Stimulated activated CD8-positive, alpha-beta memory T cell treated with anti-CD3 and anti-CD28 coated beads, Interleukin-12 subunit alpha, Interleukin-12 subunit beta, amount 100 ng/mL, for 1 hour (primary cell): ENCODE measurements around the gene BAIAP2.

ENCODE experiments used
- DNase-seq: peaks from one replicate; pipeline ENCODE4 v3.0.0-alpha.2; 2020; ENCODE audit warnings: low read depth

Gene BAIAP2, protein sequence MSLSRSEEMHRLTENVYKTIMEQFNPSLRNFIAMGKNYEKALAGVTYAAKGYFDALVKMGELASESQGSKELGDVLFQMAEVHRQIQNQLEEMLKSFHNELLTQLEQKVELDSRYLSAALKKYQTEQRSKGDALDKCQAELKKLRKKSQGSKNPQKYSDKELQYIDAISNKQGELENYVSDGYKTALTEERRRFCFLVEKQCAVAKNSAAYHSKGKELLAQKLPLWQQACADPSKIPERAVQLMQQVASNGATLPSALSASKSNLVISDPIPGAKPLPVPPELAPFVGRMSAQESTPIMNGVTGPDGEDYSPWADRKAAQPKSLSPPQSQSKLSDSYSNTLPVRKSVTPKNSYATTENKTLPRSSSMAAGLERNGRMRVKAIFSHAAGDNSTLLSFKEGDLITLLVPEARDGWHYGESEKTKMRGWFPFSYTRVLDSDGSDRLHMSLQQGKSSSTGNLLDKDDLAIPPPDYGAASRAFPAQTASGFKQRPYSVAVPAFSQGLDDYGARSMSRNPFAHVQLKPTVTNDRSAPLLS

DNA sequence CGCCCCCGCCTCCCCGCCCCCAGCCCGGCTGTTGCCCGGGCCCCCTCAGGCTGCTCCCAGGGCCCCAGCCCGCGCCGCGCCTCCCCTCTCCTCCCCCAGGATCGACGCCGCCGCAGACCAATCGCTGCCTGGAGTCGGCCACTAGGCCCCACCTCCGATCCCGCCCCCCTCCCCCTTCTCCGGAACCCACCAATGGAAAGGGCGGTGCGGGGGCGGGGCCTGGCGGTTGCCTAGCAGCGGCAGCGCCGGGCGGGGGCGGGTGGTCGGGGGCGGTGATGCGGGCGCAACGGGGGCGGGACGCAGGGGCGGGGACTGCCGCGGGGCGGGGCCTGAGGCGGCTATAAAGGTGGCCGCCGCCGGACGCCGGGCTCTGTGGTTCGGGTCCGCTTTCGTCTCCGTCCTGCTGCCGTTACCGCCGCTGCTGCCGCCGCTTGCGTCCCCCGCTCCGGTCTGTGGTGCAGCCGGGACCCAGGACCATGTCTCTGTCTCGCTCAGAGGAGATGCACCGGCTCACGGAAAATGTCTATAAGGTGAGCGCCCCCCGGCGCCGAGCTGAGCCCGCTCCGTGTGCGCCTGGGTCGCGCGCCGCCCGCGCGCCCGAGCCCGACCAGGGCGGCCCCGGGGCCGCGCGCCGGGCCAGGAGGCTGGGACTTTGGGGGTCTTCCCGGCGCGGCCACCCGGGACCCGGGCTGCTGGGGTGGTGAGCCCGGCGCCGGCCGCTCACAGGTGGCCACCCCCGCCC is at the start of gene BAIAP2:
Gene BAIAP2 (plus strand): TSS at position 373 of the 742 bp plus-strand sequence. CDS start 104 bp downstream, at position 477.
- DNase-seq, result peak; percentile 98

DNA sequence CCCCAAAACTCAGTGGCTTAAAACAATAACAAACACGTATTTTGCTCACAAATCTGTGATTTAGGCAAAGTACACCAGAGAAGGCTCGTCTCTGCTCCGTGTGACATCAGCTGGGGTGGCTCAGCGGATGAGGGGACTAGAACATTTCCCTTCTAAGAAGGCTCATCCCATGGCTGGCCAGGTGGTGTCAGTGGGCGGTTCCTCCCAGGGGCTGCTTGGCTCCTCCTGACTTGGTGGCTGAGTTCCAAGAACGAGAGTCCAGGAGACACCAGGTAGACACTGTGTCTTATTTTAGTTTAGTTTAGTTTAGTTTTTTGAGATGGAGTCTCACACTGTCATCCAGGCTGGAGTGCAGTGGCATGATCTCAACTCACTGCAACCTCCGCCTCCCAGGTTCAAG is 48.9 kb upstream of the BAIAP2 start:
- DNase-seq, result no peak

GRCh38 chr17:80986816-80987475 is 48.0 kb upstream of the BAIAP2 start:
- DNase-seq, result no peak

- no peak for DNase-seq
These were observed 47.0 kb upstream of the BAIAP2 start for GRCh38 chr17:80987941-80988461.

DNA sequence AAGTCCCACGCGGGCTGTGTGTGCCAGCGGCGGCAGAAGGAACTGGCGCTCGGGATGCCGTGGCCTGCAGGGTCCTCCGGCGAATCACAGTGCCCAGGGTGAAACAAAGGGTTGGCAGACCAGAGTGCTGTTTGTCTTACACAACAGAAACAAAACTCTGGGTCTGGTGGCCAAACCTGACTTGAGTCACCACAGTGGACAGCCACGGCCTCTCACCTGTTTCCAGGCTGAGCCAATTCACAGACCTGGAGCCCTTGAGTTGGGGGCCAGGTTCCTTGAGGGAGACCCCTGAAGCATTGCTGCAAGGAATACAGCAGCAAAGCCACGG is 45.4 kb upstream of the BAIAP2 start:
- DNase-seq, result no peak

GRCh38 chr17:80990921-80991644 is 43.9 kb upstream of the BAIAP2 start:
- no peak for DNase-seq

DNA sequence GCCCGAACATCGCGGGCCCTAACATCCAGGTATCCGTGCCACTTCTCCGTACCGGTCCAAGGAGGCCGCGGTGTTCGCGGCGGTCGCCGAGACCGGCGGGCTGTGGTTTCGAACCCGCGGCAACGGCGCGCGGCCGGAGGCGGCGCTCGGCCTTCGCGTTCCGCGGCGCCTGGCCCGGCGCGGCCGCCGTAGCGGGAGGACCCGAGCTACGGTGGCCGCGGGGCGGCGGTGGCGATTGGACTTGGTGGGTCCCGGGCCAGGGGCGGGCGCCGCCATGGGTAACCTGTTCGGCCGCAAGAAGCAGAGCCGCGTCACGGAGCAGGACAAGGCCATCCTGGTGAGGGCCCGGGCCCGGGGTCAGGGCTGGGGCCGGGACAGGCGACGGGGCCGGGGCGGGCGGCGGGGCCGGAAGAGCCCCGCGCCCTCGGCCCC is 43.3 kb upstream of the BAIAP2 start, which contains the start of gene CHMP6:
Gene CHMP6 (plus strand): TSS at position 197 of the 432 bp plus-strand sequence. CDS start 78 bp downstream, at position 275.
- DNase-seq, result peak; percentile 48

DNA sequence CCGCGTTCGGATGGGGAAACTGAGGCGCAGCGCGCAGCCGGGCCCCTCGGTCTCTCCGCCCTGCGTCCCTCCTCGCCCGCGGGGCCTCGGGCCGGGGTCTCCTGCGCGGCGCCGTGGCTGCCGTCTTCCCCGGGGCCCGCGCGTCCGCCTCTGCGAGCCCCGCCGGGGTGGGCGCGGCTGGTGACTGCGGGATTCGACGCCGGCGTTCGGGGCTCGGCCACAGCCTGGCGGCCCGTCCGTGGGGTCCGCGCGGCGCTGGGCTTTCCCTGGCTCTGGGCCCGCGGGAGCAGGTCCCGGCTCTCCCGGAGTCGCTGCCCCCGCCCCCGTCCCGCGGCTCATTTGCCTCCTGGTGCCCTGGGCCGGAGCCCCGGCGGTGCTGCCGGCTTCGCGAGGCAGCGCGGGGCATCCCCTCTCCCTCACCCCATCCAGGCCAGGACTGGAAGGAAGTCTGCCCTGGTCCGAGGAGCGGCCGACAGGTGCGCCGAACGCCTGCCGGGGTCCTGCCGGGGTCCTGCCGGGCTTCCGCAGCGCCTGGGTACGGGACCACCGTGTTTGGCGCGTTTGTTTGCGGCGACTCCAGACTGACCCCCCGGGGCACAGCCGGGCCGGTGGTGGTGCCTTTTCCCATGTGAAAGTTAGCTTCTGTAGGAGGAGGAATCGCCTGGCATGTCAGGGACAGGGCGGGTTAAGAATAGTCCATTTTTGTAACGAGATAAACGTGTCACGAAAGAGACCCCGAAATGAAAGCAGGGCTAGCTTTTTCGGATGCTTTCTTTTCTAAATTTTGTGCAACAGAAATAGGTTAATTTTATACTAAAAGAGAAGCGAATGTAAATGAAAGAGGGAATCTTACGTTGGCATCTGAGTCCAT is 42.6 kb upstream of the BAIAP2 start:
- no peak for DNase-seq

- no peak for DNase-seq
These were observed 41.9 kb upstream of the BAIAP2 start for GRCh38 chr17:80992948-80993624.

GRCh38 chr17:80995131-80995530 is 39.8 kb upstream of the BAIAP2 start:
- DNase-seq, result no peak

- DNase-seq, result no peak
These were observed 38.3 kb upstream of the BAIAP2 start for GRCh38 chr17:80996422-80997305.

- DNase-seq, result no peak
These were observed 37.4 kb upstream of the BAIAP2 start for GRCh38 chr17:80997424-80998117.

DNA sequence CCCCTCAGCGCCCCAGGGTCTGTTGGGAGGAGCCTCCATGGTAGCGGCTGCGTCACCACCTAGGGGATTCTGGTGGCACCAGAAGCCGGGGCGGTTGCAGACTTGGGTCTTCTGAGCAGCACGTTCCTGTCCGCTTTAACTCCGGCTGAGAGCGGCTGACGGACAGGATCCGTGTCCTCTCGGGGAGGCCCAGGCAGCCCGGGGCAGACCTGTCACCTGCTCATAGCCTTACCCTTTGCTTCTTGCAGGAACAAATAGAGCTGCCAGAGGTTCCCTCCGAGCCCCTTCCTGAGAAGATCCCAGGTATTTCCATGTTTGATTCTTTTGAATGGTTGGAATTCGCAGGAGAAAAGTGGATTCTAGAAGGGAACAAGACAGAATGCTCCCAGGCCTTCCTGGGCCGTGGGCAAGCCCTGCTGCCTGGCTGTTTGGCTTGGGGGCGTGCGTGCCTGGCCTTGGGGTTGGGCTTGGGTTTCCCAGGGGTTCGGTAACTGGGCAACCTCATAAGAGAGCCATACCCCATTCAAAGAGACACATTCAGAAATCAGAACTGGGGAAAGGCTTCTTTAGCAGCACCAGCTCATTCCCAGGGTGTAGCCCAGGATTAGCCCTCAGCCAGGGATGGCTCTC is 36.7 kb upstream of the BAIAP2 start:
- no peak for DNase-seq

DNA sequence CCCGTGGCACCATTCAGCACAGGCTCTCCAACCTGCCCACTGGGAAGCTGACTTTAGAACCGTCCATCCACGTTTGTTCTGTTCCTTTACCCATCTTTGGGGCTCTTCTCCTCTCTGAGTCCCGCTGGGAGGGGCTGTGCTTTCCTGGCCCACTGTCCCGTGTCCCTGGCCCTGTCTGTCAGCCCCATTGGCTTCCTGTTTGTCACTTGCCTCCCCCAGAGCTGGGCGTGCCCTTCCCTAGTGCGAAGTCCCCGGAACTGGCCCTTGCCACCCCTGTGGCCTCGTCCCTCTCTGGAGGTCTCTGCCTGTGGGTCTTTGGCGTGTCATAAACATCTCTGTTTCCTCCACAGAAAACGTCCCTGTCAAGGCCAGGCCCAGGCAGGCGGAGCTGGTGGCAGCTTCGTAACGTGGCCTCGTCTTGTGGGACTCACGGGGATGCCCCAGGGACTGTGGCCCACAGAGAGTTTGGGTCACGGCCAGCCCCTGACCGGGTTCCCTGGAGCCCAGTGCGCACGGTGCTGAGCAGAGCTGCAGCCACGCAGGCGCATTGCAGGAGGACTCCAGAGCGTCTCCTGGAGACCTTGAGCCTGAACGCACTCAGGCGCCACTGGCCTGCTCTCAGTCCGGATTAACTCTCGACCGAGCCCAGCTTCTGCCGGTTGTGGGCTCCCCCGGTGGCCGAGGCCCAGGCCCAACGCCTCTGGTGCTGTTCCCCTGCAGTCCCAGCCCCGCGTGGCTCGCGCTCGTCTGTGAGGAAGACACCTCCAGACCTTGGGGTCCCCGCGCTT is 36.0 kb upstream of the BAIAP2 start:
- DNase-seq, result no peak

DNA sequence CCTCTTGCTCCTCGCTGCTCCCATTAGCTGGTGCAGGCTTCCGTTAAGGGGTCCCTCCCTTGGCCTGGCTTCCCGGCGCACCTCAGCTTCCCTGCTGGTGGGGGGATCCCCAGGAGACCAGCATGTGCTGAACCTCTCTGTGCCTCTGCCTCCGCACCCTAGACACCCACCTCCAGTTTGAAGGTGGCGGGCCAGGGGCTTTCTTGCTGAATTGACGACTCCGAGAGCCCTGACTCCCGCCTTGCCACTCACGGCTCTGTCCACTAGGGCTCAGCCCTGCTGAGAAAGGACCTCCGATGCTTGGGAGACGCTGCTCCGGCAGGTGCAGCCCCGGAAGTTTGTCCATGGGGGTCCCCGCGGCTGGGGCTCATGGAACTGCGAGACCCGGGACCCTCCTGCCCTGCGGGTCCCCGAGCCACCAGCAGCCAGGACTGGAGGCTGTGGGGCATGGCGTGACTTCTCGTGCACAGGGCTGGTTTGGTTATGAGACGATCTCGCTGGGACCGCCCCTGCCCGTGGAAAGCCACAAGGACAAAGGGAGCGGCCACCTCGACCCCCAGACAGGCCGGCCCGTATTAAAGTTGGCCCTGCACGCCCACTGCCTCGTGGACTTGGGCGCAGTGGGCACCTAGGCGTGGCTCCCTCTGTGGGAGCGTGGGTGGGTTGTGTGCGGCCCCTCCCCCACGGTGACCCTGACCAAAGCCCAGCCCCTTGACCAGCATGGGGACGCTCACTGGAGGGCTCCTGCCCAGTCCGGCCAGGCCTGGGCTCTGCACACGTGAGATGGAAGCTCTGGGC is 35.2 kb upstream of the BAIAP2 start:
- DNase-seq, result no peak

DNA sequence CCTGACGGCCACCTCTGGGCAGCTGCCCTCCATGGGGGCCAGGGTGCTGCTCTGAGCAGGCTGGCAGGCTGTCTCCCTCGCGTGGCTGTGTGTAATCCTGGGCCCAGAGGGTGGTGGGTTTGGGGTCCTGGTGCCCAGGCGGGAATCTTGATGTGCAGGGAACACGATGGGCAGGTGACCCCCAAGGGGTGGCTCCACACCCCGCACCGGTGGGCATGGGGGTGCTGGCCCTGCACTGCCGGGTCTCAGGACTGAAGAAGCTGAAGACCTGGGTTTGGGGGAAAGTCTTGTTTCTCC is 34.7 kb upstream of the BAIAP2 start:
- no peak for DNase-seq
